GM12801 (cell line): ENCODE measurements around the gene UBE2E3.

Source experiments
- CTCF ChIP-seq: IDR thresholded peaks from one replicate; pipeline ENCODE4 v1.5.1; 2011; ENCODE audit warnings: control low read depth; ENCODE audit not compliant: insufficient read length; ENCODE audit errors: extremely low read depth

Gene UBE2E3

GRCh38 chr2:181066333-181066732, 85.9 kb downstream of the UBE2E3 start:
- TF ChIP-seq CTCF, result no peak

- no peak for TF ChIP-seq CTCF
Measured at GRCh38 chr2:181070119-181070835, 89.9 kb downstream of the UBE2E3 start.

- no peak for TF ChIP-seq CTCF
Measured at GRCh38 chr2:181070836-181071200, 90.4 kb downstream of the UBE2E3 start.

GRCh38 chr2:181072486-181073235, 92.3 kb downstream of the UBE2E3 start:
- no peak for TF ChIP-seq CTCF

- TF ChIP-seq CTCF, result no peak
Measured at GRCh38 chr2:181073896-181074295, 93.5 kb downstream of the UBE2E3 start.

GRCh38 chr2:181074457-181074856, 94.1 kb downstream of the UBE2E3 start:
- TF ChIP-seq CTCF, result no peak

- TF ChIP-seq CTCF, result no peak
Measured at GRCh38 chr2:181076658-181077057, 96.3 kb downstream of the UBE2E3 start.
